ENCODE data around the gene WDR31.
"Not testable (repeated sequence)": the region's sequence is repeated elsewhere in the genome, so short reads cannot be mapped to it uniquely, and the experiment has no call there.

WDR31 gene

GRCh38 chr9:113328045-113328782 is 11.9 kb downstream of the WDR31 start:
- no peak for DNase-seq

- DNase-seq = no peak
Observed at GRCh38 chr9:113326230-113326629, 13.8 kb downstream of the WDR31 start.

GRCh38 chr9:113322671-113323070 is 17.4 kb downstream of the WDR31 start:
- no peak for DNase-seq

GRCh38 chr9:113320051-113320450 is 20.0 kb downstream of the WDR31 start:
- DNase-seq = no peak

GRCh38 chr9:113319054-113319453 is 21.0 kb downstream of the WDR31 start:
- DNase-seq = no peak

- DNase-seq = no peak
Observed at GRCh38 chr9:113317777-113318176, 22.3 kb downstream of the WDR31 start.

- DNase-seq = no peak
Observed at GRCh38 chr9:113316030-113316429, 24.0 kb downstream of the WDR31 start.

- no peak for DNase-seq
Observed at GRCh38 chr9:113315231-113315630, 24.8 kb downstream of the WDR31 start.

GRCh38 chr9:113313261-113313660 is 26.8 kb downstream of the WDR31 start:
- no peak for DNase-seq

- DNase-seq = no peak
Observed at GRCh38 chr9:113311961-113312360, 28.1 kb downstream of the WDR31 start.

GRCh38 chr9:113310538-113310937 is 29.5 kb downstream of the WDR31 start:
- DNase-seq = no peak

- DNase-seq = peak; percentile 15
Observed at GRCh38 chr9:113309204-113309813, 30.8 kb downstream of the WDR31 start.

- DNase-seq = peak; percentile 39
Observed at GRCh38 chr9:113307396-113307975, 32.6 kb downstream of the WDR31 start.

GRCh38 chr9:113306566-113306965 is 33.5 kb downstream of the WDR31 start:
- DNase-seq = no peak

- peak; percentile 55 for DNase-seq
Observed at GRCh38 chr9:113302792-113303418, 37.2 kb downstream of the WDR31 start, which contains the start of gene RNF183. Gene RNF183 (minus strand): TSS chr9:113303376. CDS start chr9:113298184, 5,192 bp downstream.

GRCh38 chr9:113301548-113301947 is 38.5 kb downstream of the WDR31 start:
- DNase-seq = no peak

- DNase-seq = no peak
Observed at GRCh38 chr9:113299800-113300292, 40.2 kb downstream of the WDR31 start.

GRCh38 chr9:113298924-113299770 is 40.9 kb downstream of the WDR31 start:
- DNase-seq = no peak

- no peak for DNase-seq
Observed at GRCh38 chr9:113298311-113298710, 41.8 kb downstream of the WDR31 start.

- no peak for DNase-seq
Observed at GRCh38 chr9:113296796-113297558, 43.1 kb downstream of the WDR31 start.

- DNase-seq = not testable (repeated sequence)
Observed at GRCh38 chr9:113296247-113296646, 43.8 kb downstream of the WDR31 start.

Measured in kidney glomerular epithelial cell (primary cell).